Peyer's patch (tissue), 4 donors: ENCODE measurements around the gene PGAM5. TPM values are rescaled to one million over a fixed set of nuclear protein-coding genes. Genes with fewer than 3 reads are reported as not detected.
"Not testable (repeated sequence)": the region's sequence is repeated elsewhere in the genome, so short reads cannot be mapped to it uniquely, and the experiment has no call there.

Experiments used
- DNase-seq, 3 donors: peaks; one replicate each; pipeline ENCODE4 v3.0.0-alpha.2; 2017 to 2019
- H3K27ac ChIP-seq, 4 donors: fragments of 200-600 bp; sonication (generic); one replicate each; pipeline ENCODE4 v1.5.1; 2016 to 2019
- H3K27me3 ChIP-seq, 2 donors: fragments of 200-600 bp; sonication (generic); one replicate each; pipeline ENCODE4 v1.5.1; 2019
- H3K36me3 ChIP-seq, 3 donors: fragments of 200-600 bp; sonication (generic); one replicate each; pipeline ENCODE4 v1.5.1; 2016 to 2019
- H3K4me1 ChIP-seq, 4 donors: fragments of 200-600 bp; sonication (generic); one replicate each; pipeline ENCODE4 v1.5.1; 2016 to 2019
- H3K4me3 ChIP-seq, 4 donors: fragments of 200-600 bp; sonication (generic); 1 replicate in 3 of 4; 2 replicates in 1 of 4; pipeline ENCODE4 v1.5.1; 2016 to 2019; ENCODE audit warnings: mild to moderate bottlenecking in 1 of 4
- H3K9me3 ChIP-seq, 4 donors: fragments of 200-600 bp; sonication (generic); one replicate each; pipeline ENCODE4 v1.5.1; 2016 to 2019; ENCODE audit warnings: mild to moderate bottlenecking in 1 of 4
- POLR2A ChIP-seq, 2 donors: fragments of 450-650 bp; IDR thresholded peaks; one replicate each; pipeline ENCODE4 v1.5.1; 2017; ENCODE audit warnings: antibody characterized with exemption in 2 of 2, mild to moderate bottlenecking in 2 of 2, moderate library complexity in 2 of 2
- total RNA-seq, 4 donors: library from RNA; depleted of rRNA; stranded (reverse); fragments of >200 nt; gene quantifications; one replicate each; pipeline ENCODE4 v1.1.0, GENCODE V29; 2016
- TF ChIP-seq, protein P1 (sequence below), 6 experiments: fragments of 450-650 bp in 4 of 6; fragments of 200-600 bp in 2 of 6; sonication (generic) in 1 of 6; IDR thresholded peaks; one replicate each; pipeline ENCODE4 v1.5.1; 2017 to 2019; ENCODE audit warnings: antibody characterized with exemption in 6 of 6, mild to moderate bottlenecking in 3 of 6, moderate library complexity in 1 of 6

The PGAM5 gene
- total RNA-seq, 4 donors from 2014 or later = 23.5 to 45.4 (median 29.0) TPM

- TF ChIP-seq POLR2A (IDR thresholded peaks at IDR 0.05) = no peak
- TF ChIP-seq, protein P1, sequence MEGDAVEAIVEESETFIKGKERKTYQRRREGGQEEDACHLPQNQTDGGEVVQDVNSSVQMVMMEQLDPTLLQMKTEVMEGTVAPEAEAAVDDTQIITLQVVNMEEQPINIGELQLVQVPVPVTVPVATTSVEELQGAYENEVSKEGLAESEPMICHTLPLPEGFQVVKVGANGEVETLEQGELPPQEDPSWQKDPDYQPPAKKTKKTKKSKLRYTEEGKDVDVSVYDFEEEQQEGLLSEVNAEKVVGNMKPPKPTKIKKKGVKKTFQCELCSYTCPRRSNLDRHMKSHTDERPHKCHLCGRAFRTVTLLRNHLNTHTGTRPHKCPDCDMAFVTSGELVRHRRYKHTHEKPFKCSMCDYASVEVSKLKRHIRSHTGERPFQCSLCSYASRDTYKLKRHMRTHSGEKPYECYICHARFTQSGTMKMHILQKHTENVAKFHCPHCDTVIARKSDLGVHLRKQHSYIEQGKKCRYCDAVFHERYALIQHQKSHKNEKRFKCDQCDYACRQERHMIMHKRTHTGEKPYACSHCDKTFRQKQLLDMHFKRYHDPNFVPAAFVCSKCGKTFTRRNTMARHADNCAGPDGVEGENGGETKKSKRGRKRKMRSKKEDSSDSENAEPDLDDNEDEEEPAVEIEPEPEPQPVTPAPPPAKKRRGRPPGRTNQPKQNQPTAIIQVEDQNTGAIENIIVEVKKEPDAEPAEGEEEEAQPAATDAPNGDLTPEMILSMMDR (IDR thresholded peaks at IDR 0.05) = no peak
- peak overlapping the region; percentile 86 to 99 (median 96) for H3K4me3 ChIP-seq
- no peaks in the 10 kb centered on the region for H3K27me3 ChIP-seq
- H3K27ac ChIP-seq = peak overlapping the region; percentile 77 to 93 (median 80)
- H3K4me1 ChIP-seq = peaks cover 0 to 22% (median 6%) of the 10 kb centered on the region in 4 donors
- no peak for DNase-seq
- H3K9me3 ChIP-seq = no peaks in the 10 kb centered on the region
- peaks cover 0 to 13% (median 0%) of the 10 kb centered on the region in 3 donors for H3K36me3 ChIP-seq
Measured at GRCh38 chr12:132686825-132687210, 23.8 kb upstream of the PGAM5 start.

DNA sequence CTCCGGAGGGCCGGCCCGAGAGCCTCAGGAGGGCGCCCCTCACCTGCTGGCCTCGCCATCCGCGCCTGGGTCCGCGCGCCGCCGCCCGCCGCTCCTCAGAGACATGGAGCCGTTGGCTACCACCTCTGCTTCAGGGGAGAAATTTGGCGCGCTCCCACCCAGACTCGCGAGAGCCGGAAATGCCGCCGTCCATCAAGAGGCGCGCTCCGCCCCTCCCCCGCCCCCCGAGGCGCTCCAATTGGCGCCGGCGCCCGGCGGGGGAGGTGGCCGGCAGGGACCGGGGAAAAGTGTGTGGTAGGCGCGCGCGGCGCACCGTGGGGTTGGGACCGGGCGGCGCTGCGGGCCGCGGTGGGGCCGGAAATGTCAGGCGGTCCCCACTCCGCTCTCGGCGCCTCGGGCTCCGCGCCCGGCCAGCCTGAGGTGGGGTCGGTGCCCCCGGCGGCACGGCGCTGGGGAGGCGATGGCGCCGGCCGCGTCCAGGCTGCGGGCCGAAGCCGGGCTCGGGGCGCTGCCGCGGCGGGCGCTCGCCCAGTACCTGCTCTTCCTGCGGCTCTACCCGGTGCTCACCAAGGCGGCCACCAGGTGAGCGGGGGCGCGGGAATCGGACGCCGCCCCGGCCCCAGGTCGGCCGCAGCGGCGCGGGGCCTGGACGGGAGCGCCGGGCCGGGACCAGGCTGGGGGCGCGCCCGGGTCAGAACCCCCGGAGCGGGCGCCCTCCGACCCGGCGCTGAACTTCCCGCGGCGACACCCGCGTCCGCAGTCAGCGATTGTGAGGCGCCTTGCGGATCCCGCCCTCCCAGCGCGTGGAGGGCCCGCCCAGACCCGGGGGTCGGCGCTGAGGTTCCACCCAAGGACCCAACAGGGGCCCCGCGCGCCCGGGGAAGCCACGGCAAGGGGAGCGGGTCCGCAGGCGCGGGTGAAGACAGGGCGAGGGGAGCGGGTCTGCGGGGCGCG lies 23.2 kb upstream of the PGAM5 start, which contains the start of the genes POLE and PXMP2:
Gene POLE, minus strand, starts transcription at position 132 of the 954 bp plus-strand sequence. Its CDS starts 27 bp downstream, at position 105.
Gene PXMP2, plus strand, starts transcription at position 377 of the 954 bp plus-strand sequence. Its CDS starts 84 bp downstream, at position 461.
- Histone ChIP-seq H3K27ac (peak within 1 kb of the TSS; percentile 77 to 93 (median 80)), H3K9me3 (no peaks in the 10 kb centered on the region), H3K4me1 (peaks cover 0 to 22% (median 6%) of the 10 kb centered on the region in 4 donors), H3K27me3 (no peaks in the 10 kb centered on the region), H3K36me3 (peaks cover 0 to 14% (median 0%) of the 10 kb centered on the region in 3 donors), H3K4me3 (peak within 1 kb of the TSS; percentile 86 to 99 (median 96))
- TF ChIP-seq, protein P1 (IDR thresholded peaks at IDR 0.05) = peak in 4 of 6 experiments; percentile 1 to 24 (median 15)
- peak; percentile 58 to 85 for TF ChIP-seq POLR2A (IDR thresholded peaks at IDR 0.05)
- DNase-seq = peak; percentile 94 to 98 (median 98)

DNA sequence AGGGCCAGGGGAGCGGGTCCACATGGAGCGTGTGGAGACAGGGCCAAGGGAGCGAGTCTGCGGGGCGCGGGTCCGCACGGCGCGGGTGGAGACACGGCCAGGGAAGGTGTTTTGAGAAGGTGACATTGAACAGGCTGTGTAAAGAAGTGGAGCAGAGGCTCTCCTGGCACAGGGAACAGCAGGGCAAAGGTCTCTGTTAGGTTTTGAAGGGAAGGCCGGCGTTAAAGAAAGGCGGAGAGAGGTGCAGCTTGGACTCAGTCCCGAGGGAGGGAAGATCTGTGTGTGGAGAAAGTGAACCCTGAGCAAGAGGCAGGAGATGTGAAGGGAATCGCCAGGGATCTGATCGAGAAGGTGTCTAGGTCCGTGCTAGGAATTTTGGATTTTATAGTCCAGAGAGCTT lies 21.4 kb upstream of the PGAM5 start:
- Histone ChIP-seq H3K4me1 (peaks cover 0 to 22% (median 6%) of the 10 kb centered on the region in 4 donors), H3K36me3 (peaks cover 0 to 14% (median 0%) of the 10 kb centered on the region in 3 donors), H3K9me3 (no peaks in the 10 kb centered on the region), H3K27ac (peak overlapping the region in 2 of 4 donors; percentile 81 to 90), H3K27me3 (no peaks in the 10 kb centered on the region), H3K4me3 (peak overlapping the region in 3 of 4 donors; percentile 12 to 54 (median 47))
- TF ChIP-seq POLR2A (IDR thresholded peaks at IDR 0.05) = peak; percentile 73 to 89
- TF ChIP-seq, protein P1 (IDR thresholded peaks at IDR 0.05) = no peak
- peak in 2 of 3 donors; percentile 79 to 82 for DNase-seq

GRCh38 chr12:132690112-132690511 lies 20.5 kb upstream of the PGAM5 start:
- Histone ChIP-seq H3K4me1 (peaks cover 0 to 21% (median 6%) of the 10 kb centered on the region in 4 donors), H3K27ac (peak overlapping the region in 1 of 4 donors; percentile 90)
- TF ChIP-seq, protein P1 (IDR thresholded peaks at IDR 0.05) = no peak
- TF ChIP-seq POLR2A (IDR thresholded peaks at IDR 0.05) = no peak

GRCh38 chr12:132692030-132692429 lies 18.6 kb upstream of the PGAM5 start:
- H3K4me1 ChIP-seq, DNase-seq, H3K4me3 ChIP-seq, H3K9me3 ChIP-seq, H3K27me3 ChIP-seq, H3K27ac ChIP-seq: not testable (repeated sequence)
- peaks cover 0 to 34% (median 0%) of the 10 kb centered on the region in 3 donors for H3K36me3 ChIP-seq

More at GRCh38 chr12:132690112-132690511, 20.5 kb upstream of the PGAM5 start:
- H3K9me3 ChIP-seq = no peaks in the 10 kb centered on the region
- H3K4me3 ChIP-seq = no peak overlapping the region
- H3K27me3 ChIP-seq = no peaks in the 10 kb centered on the region
- H3K36me3 ChIP-seq = peaks cover 0 to 15% (median 0%) of the 10 kb centered on the region in 3 donors
- DNase-seq = no peak

DNA sequence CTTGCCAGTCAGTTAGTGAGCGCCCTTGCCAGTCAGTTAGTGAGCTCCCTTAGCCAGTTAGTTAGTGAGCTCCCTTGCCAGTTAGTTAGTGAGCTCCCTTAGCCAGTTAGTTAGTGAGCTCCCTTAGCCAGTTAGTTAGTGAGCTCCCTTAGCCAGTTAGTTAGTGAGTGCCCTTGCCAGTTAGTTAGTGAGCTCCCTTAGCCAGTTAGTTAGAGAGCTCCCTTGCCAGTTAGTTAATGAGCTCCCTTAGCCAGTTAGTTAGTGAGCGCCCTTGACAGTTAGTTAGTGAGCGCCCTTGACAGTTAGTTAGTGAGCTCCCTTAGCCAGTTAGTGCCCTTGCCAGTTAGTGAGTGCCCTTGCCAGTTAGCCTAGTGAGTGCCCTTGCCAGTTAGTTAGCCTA lies 15.8 kb upstream of the PGAM5 start:
- not testable (repeated sequence) for H3K27ac ChIP-seq, H3K27me3 ChIP-seq, H3K4me3 ChIP-seq, H3K4me1 ChIP-seq, DNase-seq, H3K9me3 ChIP-seq
- H3K36me3 ChIP-seq = peaks cover 0 to 61% (median 0%) of the 10 kb centered on the region in 3 donors
